ENCODE data around the gene PLXDC2.

Gene PLXDC2

GRCh38 chr10:19915816-19916215, 99.6 kb downstream of the PLXDC2 start:
- no peak for DNase-seq

GRCh38 chr10:19917751-19918478, 101.7 kb downstream of the PLXDC2 start:
- no peak for DNase-seq

DNA sequence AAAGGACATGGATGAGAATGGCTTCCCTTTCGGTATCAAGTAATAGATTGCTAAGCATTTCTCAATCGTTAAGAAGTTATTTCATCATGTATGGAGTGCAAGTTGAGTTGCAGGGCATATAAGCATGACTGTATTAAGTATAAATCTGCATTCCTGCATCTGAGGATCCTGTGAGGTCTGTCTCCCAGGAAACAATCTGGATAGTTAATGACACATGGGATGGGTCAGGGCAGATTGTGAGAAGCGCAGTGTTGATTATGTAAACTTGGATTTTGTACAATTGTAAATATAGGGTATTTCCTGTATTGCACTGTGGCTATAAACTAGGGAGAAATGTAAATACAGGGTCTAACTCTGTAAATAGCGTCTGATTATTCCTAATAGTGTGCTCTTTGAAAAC, 102.6 kb downstream of the PLXDC2 start:
- no peak for DNase-seq

- DNase-seq: no peak
Observed at GRCh38 chr10:19919671-19920070, 103.4 kb downstream of the PLXDC2 start.

DNA sequence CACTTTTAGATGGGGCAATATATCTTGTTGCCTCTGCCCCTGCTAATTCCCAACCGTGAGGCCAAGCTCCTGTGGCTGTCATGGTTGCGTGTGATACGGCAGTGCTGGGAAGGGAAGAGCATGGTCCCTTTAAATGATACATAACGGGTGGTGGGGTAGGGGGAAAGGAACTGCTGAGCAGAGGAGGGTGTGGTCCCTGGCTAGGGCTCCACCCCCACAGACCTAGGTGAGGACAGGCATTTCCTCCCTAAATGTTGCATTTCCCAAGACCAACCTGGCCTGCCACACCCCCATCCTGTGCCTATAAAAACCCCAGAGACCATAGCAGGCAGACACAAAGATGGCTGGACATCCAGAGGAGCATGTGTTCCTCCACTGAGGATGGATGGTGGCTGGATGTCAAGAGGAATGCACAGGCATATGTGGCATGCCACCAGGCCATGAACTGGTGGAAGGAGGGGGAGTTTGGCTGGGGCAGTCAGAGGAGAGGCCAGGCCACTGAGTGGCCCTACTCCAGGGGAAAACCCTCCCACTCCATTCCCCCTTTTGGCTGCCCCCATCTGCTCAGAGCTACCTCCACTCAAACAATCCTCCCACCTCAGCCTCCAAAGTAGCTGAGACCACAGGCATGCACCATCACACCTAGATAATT, 104.0 kb downstream of the PLXDC2 start:
- DNase-seq: no peak

DNA sequence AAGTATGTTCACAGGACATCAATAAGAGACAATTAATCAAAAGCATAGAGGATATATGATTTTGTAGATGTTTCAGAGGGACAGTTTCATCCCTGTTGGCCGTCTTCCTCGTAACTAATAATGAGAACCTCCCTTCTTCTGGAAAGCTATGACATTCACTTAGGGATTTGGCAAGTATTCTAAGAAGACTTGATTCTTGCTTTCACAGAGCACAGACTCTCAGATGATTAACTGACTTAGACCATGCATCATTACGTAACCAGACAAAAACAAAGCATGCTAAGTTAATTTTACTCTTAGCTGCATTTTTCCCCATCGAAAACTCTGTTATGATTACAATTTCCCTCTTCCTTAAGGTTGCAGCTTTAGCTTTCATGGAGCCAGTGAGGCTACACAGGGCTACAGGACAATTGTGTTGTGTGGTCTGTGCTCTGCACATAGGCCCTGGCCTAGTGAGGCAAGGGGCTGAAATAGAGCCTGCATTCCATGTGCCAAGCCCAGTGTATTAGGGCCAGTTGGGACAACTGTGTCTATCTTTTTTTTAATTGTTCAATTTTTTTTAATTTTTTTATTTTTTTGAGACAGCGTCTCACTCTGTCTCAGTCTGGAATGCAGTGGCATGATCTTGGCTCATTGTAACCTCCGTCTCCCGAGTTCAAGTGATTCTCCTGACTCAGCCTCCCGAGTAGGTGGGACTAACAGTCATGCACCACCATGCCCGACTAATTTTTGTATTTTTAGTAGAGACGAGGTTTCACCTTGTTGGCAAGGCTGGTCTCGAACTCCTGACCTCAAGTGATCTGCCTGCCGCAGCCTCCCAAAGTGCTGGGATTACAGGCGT, 105.3 kb downstream of the PLXDC2 start:
- no peak for DNase-seq

DNA sequence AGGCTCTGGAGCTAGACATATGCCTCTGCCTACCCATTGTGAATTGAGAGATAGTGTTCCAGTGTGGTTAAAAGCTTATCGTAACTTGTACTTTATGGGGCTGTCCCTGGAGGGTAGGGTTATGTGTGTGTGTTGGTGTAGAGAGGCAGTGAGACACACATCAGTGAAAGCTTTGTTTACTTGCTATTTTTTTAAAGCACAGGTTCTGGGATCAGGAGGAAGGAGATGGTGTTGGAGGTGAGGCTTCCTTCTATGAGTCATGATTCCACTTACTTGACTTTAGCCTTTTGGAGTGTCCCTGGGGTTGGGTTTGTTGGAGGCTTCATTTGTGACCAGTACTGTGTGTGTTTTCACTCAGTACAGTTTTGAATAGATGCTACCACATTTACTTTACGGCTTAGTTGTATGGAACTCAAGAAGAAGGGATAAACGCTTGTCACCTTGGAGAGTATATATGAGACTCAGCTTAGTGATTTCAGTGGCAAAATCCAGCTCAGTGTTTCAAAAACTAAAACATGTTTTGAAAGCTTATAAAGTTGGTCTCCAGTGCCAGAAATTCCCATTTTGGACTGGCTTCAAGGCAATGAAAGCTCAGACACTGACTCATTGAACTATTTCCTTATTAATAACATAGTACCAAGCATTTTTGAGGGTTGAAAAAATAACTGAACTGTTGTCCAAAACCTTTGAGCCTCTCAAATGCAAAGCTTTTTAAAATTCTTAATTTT, 106.2 kb downstream of the PLXDC2 start:
- no peak for DNase-seq

DNA sequence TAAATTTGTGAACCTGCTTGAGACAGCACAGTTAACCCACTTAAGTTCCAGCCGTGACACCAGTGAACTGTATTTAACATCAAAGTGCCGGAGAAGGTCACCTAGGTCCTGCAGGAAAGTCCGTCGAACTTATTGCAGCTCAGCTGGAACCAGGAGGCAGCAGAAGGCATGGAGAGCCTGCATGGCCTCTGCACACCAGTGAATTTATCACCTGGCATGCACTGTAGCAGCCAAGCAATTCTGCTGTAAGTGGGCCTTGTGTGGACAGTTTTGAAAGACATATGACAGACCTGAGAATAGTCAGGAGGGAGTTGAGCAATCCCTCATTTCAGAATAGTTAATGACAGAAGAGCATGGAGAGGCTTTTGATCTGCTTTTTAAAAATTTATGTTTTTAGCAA, 108.8 kb downstream of the PLXDC2 start:
- no peak for DNase-seq

DNA sequence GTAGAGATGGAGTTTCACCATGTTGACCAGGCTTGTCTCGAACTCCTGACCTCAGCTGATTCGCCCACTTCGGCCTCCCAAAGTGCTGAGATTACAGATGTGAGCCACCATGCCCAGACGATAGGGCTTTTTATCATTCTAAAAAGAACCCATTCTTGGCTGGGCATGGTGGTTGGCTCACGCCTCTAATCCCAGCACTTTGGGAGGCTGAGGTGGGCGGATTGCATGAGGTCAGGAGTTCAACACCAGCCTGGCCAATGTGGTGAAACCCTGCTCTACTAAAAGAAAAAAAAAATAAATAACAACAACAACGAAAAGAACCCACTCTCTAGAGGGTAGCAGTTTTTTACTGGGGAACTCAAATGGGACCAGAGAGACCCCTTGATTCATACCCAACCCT, 112.7 kb downstream of the PLXDC2 start:
- DNase-seq: no peak

GRCh38 chr10:19929506-19930140, 113.4 kb downstream of the PLXDC2 start:
- no peak for DNase-seq

- DNase-seq: peak; percentile 63
Observed at GRCh38 chr10:19930936-19931893, 115.0 kb downstream of the PLXDC2 start.

DNA sequence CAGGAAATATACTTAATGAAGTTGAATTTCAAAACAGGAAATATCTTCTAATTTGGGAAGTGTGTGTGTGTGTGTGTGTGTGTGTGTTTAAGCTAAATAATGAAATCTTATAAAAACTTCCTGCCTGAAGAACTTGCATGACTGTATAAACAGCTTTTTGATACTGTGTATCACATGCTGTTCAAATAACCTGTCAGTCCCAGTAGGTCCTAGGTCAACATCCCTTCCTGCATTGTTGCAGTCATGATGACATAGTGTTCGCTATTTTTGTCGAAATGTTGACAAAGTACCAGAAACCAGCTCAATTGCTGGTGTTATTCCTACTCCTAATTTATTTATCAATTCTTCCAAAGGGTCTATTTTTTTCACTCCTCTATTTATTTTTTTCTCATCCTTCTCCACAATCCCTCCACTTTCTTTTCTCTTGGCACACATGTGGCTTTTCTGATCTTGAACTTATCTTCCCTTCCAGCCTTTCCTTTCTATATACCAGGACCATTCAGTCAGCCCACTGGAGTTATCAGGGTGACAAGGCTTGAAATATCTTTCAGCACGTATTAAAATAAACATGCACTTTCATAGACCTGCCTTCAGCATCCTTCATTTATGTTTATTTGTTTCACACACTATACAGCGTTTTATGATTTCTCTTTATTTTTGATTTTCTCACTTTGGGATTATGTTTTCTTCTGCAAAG, 115.8 kb downstream of the PLXDC2 start:
- no peak for DNase-seq

- no peak for DNase-seq
Observed at GRCh38 chr10:19932806-19933371, 116.7 kb downstream of the PLXDC2 start.

- DNase-seq: no peak
Observed at GRCh38 chr10:19933772-19934171, 117.5 kb downstream of the PLXDC2 start.

DNA sequence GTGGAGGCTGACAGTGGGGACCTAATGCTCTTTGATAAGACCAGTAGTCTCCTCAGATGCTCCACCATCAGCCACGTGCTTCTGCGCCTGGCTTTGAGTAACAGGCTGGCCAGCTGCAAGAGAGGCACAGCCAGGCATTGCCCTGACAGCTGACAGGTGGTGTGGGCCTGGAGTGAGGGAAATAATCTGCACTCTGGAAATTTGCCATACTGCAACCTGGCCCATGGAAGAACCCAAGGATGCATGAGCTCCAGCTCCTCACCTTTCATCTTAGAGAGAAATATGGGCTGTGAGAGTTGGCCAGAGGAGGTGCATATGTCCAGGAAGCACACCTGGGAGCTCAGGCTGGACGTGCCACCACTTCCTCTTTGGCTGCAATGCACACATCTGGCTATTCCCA, 118.9 kb downstream of the PLXDC2 start:
- DNase-seq: peak; percentile 74

DNA sequence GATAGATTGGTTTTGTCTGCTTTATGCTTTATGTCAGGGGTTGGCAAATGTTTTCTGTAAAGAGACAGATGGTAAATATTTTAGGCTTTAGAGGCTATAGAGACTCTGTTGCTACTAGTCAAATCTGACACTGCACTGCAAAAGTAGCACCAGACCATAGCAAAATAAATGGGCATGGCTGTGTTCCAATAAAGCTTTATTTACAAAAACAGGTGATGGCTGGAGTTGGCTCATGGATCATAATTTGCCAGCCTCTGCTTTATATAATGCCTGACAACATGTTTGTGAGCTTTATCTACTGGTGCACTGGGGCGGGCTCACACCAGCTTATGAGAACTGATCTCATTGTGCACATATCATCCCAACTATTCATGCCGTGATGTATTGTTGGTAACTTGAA, 120.1 kb downstream of the PLXDC2 start:
- DNase-seq: no peak

DNA sequence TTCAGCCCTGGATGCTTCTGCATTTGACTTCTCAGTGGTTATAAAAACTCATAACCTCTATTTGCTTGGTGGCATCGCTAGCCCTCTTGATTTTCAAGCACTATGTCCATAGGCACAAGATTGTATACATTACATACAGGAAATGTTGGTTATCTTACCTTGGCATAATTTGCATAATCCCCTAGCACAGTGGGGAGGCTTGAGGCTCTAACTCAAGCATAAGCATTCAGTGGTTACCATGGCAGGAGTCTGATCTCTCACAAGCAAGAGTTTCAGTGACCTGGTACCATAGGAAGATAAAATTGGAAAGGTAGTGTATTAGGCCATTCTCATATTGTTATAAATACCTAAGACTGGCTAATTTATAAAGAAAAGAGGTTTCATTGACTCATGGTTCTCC, 121.8 kb downstream of the PLXDC2 start:
- DNase-seq: no peak

GRCh38 chr10:19941206-19941880, 125.1 kb downstream of the PLXDC2 start:
- no peak for DNase-seq

DNA sequence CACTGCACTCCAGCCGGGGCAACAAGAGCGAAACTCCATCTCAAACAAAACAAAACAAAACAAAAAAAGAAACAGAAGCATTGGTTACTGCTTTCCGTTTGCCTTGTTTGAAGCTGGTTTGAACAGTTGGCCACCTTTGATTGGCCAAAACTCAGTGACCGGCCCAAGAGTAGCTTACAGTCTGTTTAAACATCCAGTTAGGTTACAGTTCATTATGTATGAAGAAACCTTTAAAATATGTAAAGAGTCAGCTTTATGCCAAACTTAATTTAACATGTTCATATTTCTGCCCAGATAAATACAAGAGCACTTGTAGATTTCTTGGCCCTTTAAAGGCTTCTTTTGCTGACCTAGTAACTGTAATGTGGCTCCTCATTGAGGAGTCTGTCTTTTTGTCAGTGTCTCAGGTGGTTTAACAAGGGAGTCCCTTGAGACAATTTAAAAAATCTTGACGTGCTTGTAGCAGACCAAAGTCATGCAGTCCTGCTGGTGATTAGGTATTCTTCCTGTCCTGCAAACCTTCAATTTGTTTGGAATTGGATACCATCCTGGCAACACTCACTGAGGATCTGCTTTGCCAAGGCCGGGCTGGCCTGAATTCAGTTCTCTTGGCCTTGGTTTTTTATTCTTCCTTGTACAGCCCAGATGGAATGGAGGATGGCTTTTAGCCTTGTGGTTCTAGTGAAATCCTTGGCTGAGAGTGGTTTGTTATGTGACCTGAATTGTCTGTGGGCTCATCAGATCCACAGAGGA, 128.9 kb downstream of the PLXDC2 start:
- DNase-seq: no peak

Measured in RPMI8226 (cell line).